Ishikawa (cell line): Measurements from ENCODE around the gene IL12RB1.

Experiments used
- CEBPB ChIP-seq: IDR thresholded peaks from 2 replicates; pipeline ENCODE4 v1.6.1; 2012
- CREB1 ChIP-seq: IDR thresholded peaks from 2 replicates; pipeline ENCODE4 v1.6.1; 2012; ENCODE audit warnings: low read depth
- EGR1 ChIP-seq: IDR thresholded peaks from 2 replicates; pipeline ENCODE4 v1.6.1; 2012
- EP300 ChIP-seq: IDR thresholded peaks from 2 replicates; pipeline ENCODE4 v1.6.1; 2012; ENCODE audit warnings: borderline replicate concordance
- FOXM1 ChIP-seq: IDR thresholded peaks from 2 replicates; pipeline ENCODE4 v1.6.1; 2012; ENCODE audit warnings: low read depth, borderline replicate concordance
- NFIC ChIP-seq: IDR thresholded peaks from 2 replicates; pipeline ENCODE4 v1.6.1; 2012
- RAD21 ChIP-seq: IDR thresholded peaks from 2 replicates; pipeline ENCODE4 v1.6.1; 2012; ENCODE audit warnings: low read depth
- TAF1 ChIP-seq: IDR thresholded peaks from 2 replicates; pipeline ENCODE4 v1.6.1; 2012; ENCODE audit warnings: low read depth, mild to moderate bottlenecking
- TCF12 ChIP-seq: IDR thresholded peaks from 2 replicates; pipeline ENCODE4 v1.6.1; 2012; ENCODE audit warnings: low read depth
- TEAD4 ChIP-seq: IDR thresholded peaks from 2 replicates; pipeline ENCODE4 v1.6.1; 2012
- YY1 ChIP-seq: IDR thresholded peaks from 2 replicates; pipeline ENCODE4 v1.6.1; 2012; ENCODE audit warnings: low read depth
- ZBTB7A ChIP-seq: IDR thresholded peaks from 2 replicates; pipeline ENCODE4 v1.6.1; 2012; ENCODE audit warnings: low read depth
- TF ChIP-seq, protein P1 (sequence below): IDR thresholded peaks from 2 replicates; pipeline ENCODE4 v1.6.1; 2012; ENCODE audit warnings: low read depth, mild to moderate bottlenecking
- TF ChIP-seq, protein P2 (sequence below): IDR thresholded peaks from 2 replicates; pipeline ENCODE4 v1.6.1; 2012
- TF ChIP-seq, protein P3 (sequence below): IDR thresholded peaks from 2 replicates; pipeline ENCODE4 v1.6.1; 2012

IL12RB1 gene

DNA sequence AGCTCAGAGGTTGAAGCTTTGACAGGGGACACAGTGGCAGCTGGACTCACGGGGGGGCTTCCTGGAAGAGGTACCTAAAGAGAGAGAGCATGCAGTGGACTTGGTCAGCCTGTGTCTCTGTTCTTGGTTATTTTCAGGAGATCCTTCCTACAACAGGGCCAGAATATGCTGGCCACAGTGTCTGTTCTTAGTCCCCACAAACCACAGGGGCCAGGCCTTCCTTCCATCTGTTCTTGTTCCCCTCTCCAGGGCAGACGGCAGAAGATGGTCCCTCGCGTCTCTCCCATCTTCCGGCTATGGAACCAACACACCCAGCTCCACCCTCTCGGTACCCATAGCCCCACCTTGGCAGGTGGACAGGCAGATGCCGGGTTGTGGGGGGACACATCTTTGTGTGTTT is 35.7 kb upstream of the IL12RB1 start:
- TF ChIP-seq ZBTB7A (no peak), TCF12 (no peak)

DNA sequence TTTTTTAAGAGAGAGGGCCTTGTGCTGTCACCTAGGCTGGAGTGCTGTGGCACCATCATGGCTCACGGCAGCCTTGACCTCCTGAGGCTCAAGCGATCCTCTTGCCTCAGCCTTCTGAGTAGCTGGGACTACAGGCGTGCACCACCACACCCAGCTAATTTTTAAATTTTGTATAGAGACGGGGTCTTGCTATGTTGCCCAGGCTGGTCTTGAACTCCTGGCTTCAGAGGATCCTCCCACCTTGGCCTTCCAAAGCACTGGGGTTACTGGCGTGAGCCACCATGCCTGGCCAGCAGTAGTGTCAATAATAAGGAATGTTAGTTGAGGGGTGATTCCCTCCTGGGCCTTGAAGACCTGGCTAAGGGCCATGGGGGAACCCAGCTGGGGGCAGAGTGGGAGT is 34.4 kb upstream of the IL12RB1 start:
- TF ChIP-seq, protein P1, sequence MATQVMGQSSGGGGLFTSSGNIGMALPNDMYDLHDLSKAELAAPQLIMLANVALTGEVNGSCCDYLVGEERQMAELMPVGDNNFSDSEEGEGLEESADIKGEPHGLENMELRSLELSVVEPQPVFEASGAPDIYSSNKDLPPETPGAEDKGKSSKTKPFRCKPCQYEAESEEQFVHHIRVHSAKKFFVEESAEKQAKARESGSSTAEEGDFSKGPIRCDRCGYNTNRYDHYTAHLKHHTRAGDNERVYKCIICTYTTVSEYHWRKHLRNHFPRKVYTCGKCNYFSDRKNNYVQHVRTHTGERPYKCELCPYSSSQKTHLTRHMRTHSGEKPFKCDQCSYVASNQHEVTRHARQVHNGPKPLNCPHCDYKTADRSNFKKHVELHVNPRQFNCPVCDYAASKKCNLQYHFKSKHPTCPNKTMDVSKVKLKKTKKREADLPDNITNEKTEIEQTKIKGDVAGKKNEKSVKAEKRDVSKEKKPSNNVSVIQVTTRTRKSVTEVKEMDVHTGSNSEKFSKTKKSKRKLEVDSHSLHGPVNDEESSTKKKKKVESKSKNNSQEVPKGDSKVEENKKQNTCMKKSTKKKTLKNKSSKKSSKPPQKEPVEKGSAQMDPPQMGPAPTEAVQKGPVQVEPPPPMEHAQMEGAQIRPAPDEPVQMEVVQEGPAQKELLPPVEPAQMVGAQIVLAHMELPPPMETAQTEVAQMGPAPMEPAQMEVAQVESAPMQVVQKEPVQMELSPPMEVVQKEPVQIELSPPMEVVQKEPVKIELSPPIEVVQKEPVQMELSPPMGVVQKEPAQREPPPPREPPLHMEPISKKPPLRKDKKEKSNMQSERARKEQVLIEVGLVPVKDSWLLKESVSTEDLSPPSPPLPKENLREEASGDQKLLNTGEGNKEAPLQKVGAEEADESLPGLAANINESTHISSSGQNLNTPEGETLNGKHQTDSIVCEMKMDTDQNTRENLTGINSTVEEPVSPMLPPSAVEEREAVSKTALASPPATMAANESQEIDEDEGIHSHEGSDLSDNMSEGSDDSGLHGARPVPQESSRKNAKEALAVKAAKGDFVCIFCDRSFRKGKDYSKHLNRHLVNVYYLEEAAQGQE, result no peak
- TF ChIP-seq, protein P2, sequence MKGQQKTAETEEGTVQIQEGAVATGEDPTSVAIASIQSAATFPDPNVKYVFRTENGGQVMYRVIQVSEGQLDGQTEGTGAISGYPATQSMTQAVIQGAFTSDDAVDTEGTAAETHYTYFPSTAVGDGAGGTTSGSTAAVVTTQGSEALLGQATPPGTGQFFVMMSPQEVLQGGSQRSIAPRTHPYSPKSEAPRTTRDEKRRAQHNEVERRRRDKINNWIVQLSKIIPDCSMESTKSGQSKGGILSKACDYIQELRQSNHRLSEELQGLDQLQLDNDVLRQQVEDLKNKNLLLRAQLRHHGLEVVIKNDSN, result no peak
- TF ChIP-seq NFIC, result no peak
- no peak for TF ChIP-seq FOXM1
- no peak for TF ChIP-seq EGR1
- TF ChIP-seq CEBPB, result no peak
- TF ChIP-seq TAF1, result no peak
- no peak for TF ChIP-seq TEAD4
- TF ChIP-seq, protein P3, sequence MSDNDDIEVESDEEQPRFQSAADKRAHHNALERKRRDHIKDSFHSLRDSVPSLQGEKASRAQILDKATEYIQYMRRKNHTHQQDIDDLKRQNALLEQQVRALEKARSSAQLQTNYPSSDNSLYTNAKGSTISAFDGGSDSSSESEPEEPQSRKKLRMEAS, result no peak
- TF ChIP-seq TCF12, result no peak
- no peak for TF ChIP-seq ZBTB7A
- no peak for TF ChIP-seq CREB1
- no peak for TF ChIP-seq EP300
- no peak for TF ChIP-seq YY1
- no peak for TF ChIP-seq RAD21

DNA sequence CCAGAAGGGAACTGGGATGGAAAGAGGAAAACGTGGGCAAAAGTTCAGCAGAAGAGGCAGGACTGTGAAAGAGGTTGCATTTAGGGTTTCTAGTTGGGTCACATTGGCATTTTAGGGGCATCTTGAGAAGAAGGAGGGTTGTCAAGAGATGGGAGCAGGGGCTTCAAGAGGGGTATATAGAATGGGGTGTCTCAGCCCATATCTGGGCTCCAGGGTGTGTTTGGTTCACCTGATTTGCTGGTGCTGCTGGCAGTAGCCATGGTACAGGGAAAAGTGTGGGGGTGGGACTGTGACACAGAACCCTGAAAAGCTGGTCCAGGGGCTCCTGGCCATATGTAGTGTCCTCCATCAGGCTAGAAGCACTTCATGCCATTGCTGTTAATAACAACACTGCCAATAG is 33.4 kb upstream of the IL12RB1 start:
- TF ChIP-seq CEBPB (no peak), TEAD4 (no peak), NFIC (no peak), EP300 (no peak)

DNA sequence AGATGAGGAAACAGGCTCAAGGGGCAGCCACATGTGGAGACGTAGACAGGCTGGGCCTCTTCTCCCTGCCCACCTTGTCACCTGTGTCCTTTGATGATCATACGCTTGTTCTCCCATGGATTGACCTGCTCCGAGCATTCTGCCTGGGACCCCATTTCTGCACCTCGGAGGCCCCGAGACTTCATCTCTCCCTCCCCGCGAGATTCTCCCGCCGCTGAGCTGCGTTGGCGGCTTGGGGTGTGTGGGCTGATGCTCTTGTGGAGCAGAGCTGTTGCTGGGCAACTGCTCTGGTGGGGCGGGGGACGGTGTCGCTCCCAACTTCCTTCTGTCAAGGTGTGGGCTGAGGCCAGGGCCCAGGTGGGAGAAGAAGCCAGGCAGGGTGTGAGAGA is 33.0 kb upstream of the IL12RB1 start:
- TF ChIP-seq ZBTB7A, result no peak
- TF ChIP-seq, protein P1, result no peak
- no peak for TF ChIP-seq TAF1
- no peak for TF ChIP-seq TEAD4
- no peak for TF ChIP-seq EGR1
- TF ChIP-seq, protein P3, result no peak
- TF ChIP-seq, protein P2, result no peak
- no peak for TF ChIP-seq TCF12
- TF ChIP-seq RAD21, result no peak
- TF ChIP-seq FOXM1, result no peak
- TF ChIP-seq CEBPB, result no peak
- TF ChIP-seq CREB1, result no peak
- no peak for TF ChIP-seq NFIC
- TF ChIP-seq YY1, result no peak
- TF ChIP-seq EP300, result no peak

DNA sequence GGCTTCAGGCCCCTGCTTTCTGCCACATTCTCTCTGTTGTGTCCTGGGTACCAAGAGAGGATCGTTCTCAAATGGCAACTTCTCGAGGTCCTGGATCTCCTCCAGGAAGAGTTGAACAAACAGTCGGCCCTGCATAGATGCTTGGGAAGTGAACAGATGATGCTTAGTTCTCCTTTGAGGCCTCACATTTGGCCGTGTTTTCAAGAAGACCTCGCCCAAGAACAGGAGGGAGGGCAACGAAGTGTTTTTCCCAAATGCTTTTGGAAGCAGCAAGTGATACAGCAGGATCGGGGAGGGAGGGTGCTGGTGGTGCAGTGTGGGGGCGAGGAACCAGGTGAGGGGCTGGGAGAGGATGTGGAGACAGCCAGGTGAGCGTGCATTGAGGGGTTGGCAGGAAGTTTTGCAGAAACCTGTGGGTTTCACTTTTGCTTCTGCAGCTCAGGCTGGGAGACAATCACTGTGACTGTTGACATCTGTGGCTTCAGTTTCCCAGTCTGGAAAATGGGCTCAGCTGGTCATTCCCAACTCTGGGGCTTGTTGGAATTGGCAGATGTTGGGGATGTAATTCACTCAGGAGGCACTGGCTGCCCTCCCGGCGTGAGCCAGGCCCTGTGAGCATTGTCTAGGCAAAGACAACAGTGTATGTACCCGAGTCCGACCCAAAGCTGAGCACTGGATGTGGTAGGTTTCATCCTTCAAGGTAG is 32.4 kb upstream of the IL12RB1 start:
- TF ChIP-seq, protein P1, result no peak
- TF ChIP-seq NFIC, result no peak
- TF ChIP-seq CEBPB, result no peak
- TF ChIP-seq, protein P3, result no peak
- no peak for TF ChIP-seq RAD21
- TF ChIP-seq, protein P2, result no peak
- no peak for TF ChIP-seq TEAD4
- no peak for TF ChIP-seq YY1
- no peak for TF ChIP-seq CREB1
- TF ChIP-seq EP300, result no peak
- no peak for TF ChIP-seq TCF12
- TF ChIP-seq ZBTB7A, result no peak
- no peak for TF ChIP-seq EGR1
- TF ChIP-seq TAF1, result no peak
